DOHH2 (cell line): ENCODE data around the gene SPARC.

ENCODE experiments used
- H3F3A ChIP-seq: fragments of 200-600 bp; sonication (generic), shearing (Covaris generic); 2 replicates; pipeline ENCODE4 v1.6.0; 2016; ENCODE audit warnings: antibody characterized with exemption, mild to moderate bottlenecking; ENCODE audit not compliant: control insufficient read depth, insufficient read depth
- H3K27ac ChIP-seq: fragments of 200-600 bp; sonication (generic); 2 replicates; pipeline ENCODE4 v1.5.1; 2014; ENCODE audit warnings: low read depth, mild to moderate bottlenecking, low read length, moderate library complexity
- H3K27me3 ChIP-seq: fragments of 200-600 bp; sonication (generic); 2 replicates; pipeline ENCODE4 v1.6.1; 2014; ENCODE audit warnings: mild to moderate bottlenecking, low read length, mixed read lengths; ENCODE audit not compliant: control insufficient read depth
- H3K36me3 ChIP-seq: fragments of 200-600 bp; sonication (generic); 2 replicates; pipeline ENCODE4 v1.6.1; 2014; ENCODE audit warnings: mild to moderate bottlenecking, low read length, moderate library complexity, mixed read lengths; ENCODE audit not compliant: control insufficient read depth
- H3K4me1 ChIP-seq: fragments of 200-600 bp; sonication (generic); 2 replicates; pipeline ENCODE4 v1.6.1; 2014; ENCODE audit warnings: mild to moderate bottlenecking, low read length, mixed read lengths; ENCODE audit not compliant: control insufficient read depth
- H3K4me2 ChIP-seq: fragments of 200-600 bp; sonication (generic); 2 replicates; pipeline ENCODE4 v1.6.0; 2014; ENCODE audit warnings: mild to moderate bottlenecking, low read length, moderate library complexity
- H3K4me3 ChIP-seq: fragments of 200-600 bp; sonication (generic); 2 replicates; pipeline ENCODE4 v1.5.1; 2014; ENCODE audit warnings: mild to moderate bottlenecking, low read length, mixed read lengths
- H3K79me2 ChIP-seq: fragments of 200-600 bp; sonication (generic); 2 replicates; pipeline ENCODE4 v1.6.1; 2014; ENCODE audit warnings: mild to moderate bottlenecking, low read length, mixed read lengths; ENCODE audit not compliant: control insufficient read depth
- H3K9me2 ChIP-seq: fragments of 200-600 bp; sonication (generic); replicated peaks from 2 replicates; pipeline ENCODE4 v1.6.1; 2014; ENCODE audit warnings: mild to moderate bottlenecking, low read length, mixed read lengths; ENCODE audit not compliant: control insufficient read depth
- H3K9me3 ChIP-seq: fragments of 200-600 bp; sonication (generic); 2 replicates; pipeline ENCODE4 v1.6.1; 2014; ENCODE audit warnings: antibody characterized with exemption, low read length, mixed read lengths; ENCODE audit not compliant: control insufficient read depth, insufficient read depth
- H4K20me1 ChIP-seq: fragments of 200-600 bp; sonication (generic); 2 replicates; pipeline ENCODE4 v1.6.0; 2014; ENCODE audit warnings: low read depth, mild to moderate bottlenecking, antibody characterized with exemption, low read length, moderate library complexity; ENCODE audit not compliant: control insufficient read depth, insufficient read depth
- EZH2phosphoT487 ChIP-seq: fragments of 200-600 bp; sonication (generic); IDR thresholded peaks from 2 replicates; pipeline ENCODE4 v1.6.1; 2017; ENCODE audit warnings: borderline replicate concordance, mild to moderate bottlenecking, antibody characterized with exemption, low read length, moderate library complexity, mixed read lengths
- TF ChIP-seq, protein P1 (sequence below): fragments of 200-600 bp; sonication (generic); IDR thresholded peaks from one replicate; pipeline ENCODE4 v1.5.1; 2014; ENCODE audit warnings: antibody characterized with exemption, mild to moderate bottlenecking, low read depth, low read length; ENCODE audit not compliant: poor library complexity, severe bottlenecking

Gene SPARC

DNA sequence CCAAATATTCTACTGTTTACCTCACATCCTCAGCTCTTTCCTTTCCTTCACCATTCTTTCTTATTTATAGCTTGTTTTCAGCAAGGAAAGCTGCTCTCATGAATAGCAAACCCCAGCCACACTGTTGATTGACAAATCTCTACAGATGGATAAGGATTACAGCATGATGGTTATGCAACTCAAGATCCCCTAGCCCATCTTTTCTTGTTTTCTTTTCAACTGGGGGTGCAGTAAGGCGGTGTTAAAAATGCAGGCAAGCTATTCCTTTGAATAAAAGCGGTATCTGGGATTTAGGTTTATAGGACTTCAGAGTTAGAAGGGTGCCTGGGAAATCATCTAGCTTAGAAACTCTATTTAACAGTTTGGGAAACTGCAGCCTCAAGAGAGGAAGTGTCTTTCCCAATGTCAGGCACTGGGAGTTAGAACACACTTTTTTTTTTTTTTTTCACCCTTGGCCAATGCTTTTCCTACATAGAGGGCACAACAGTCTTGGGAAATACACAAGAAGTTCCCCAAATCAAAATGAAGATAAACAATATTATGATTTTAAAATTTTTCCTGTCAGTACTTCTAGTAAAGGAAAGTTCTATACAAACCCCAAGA lies 2.6 kb downstream of the SPARC start:
- no peak overlapping the region for H3K27ac ChIP-seq
- no peaks in the 10 kb centered on the region for H3K79me2 ChIP-seq
- TF ChIP-seq EZH2phosphoT487 = no peak
- TF ChIP-seq, protein P1, sequence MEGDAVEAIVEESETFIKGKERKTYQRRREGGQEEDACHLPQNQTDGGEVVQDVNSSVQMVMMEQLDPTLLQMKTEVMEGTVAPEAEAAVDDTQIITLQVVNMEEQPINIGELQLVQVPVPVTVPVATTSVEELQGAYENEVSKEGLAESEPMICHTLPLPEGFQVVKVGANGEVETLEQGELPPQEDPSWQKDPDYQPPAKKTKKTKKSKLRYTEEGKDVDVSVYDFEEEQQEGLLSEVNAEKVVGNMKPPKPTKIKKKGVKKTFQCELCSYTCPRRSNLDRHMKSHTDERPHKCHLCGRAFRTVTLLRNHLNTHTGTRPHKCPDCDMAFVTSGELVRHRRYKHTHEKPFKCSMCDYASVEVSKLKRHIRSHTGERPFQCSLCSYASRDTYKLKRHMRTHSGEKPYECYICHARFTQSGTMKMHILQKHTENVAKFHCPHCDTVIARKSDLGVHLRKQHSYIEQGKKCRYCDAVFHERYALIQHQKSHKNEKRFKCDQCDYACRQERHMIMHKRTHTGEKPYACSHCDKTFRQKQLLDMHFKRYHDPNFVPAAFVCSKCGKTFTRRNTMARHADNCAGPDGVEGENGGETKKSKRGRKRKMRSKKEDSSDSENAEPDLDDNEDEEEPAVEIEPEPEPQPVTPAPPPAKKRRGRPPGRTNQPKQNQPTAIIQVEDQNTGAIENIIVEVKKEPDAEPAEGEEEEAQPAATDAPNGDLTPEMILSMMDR = no peak
- H3K9me2 ChIP-seq = no peaks in the 10 kb centered on the region
- H3K36me3 ChIP-seq = no peaks in the 10 kb centered on the region
- H3K27me3 ChIP-seq = peaks cover 7% of the 10 kb centered on the region
- no peaks in the 10 kb centered on the region for H4K20me1 ChIP-seq
- H3K4me2 ChIP-seq = no peak overlapping the region
- H3K4me3 ChIP-seq = no peak overlapping the region
- no peaks in the 10 kb centered on the region for H3F3A ChIP-seq
- H3K9me3 ChIP-seq = no peaks in the 10 kb centered on the region
- peaks cover 21% of the 10 kb centered on the region for H3K4me1 ChIP-seq

DNA sequence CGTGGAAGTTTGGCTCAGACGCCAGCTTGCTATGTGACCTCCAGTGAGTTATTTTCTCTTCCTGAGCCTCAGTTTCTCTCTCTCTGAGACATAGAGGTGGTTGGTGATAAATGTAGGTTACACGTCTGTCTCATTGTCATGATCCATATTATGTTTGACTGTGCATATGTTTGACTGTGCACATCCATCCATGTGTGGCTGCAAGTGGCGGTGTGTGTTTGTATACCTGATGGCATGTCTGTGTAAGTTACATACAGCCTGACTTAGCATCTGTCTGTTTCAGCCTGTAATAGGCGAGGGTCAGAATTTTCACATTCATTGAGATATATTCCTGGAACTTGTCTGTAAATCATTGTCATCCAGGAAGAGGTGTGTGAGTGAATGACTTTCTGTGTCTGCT lies 3.3 kb downstream of the SPARC start:
- no peaks in the 10 kb centered on the region for H3K36me3 ChIP-seq
- H3K9me3 ChIP-seq = no peaks in the 10 kb centered on the region
- H4K20me1 ChIP-seq = no peaks in the 10 kb centered on the region
- no peaks in the 10 kb centered on the region for H3K79me2 ChIP-seq
- peaks cover 21% of the 10 kb centered on the region for H3K4me1 ChIP-seq
- peaks cover 7% of the 10 kb centered on the region for H3K27me3 ChIP-seq
- TF ChIP-seq, protein P1 = no peak
- TF ChIP-seq EZH2phosphoT487 = no peak
- H3K4me3 ChIP-seq = no peak overlapping the region
- no peaks in the 10 kb centered on the region for H3K9me2 ChIP-seq
- no peaks in the 10 kb centered on the region for H3F3A ChIP-seq
- H3K4me2 ChIP-seq = no peak overlapping the region
- H3K27ac ChIP-seq = no peak overlapping the region

DNA sequence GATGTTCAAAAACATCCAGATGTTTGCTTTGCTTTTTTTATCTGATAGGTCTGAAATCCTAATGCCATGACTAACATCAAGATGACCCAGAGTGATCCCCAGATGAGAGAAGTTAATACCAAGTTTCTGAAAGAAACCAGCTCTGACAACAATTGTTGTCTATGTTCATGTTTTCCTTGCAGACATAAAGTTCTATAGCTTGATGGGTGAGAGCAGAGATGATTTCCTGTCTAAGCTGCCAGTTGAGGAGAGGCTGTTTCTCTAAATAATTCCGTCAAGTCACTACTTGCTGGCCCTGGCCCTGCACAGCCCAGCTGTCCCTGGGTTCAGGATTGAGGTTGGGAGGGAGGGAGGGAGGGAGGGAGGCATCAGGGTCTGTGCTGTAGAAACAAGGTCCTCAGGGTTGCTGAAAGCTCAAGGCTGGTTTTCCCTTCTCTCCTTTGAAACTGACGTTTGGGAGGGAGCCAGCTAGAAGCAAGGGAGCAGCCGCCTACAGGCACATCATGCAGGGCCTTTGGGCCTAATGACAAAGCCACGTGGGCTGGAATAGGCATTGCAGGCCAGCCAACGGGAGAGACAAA lies 3.9 kb downstream of the SPARC start:
- Histone ChIP-seq H3K79me2 (no peaks in the 10 kb centered on the region), H3K36me3 (no peaks in the 10 kb centered on the region), H3K4me1 (peaks cover 22% of the 10 kb centered on the region), H3K4me3 (no peak overlapping the region), H3K27ac (no peak overlapping the region), H3K27me3 (peaks cover 7% of the 10 kb centered on the region), H3F3A (no peaks in the 10 kb centered on the region), H3K9me2 (no peaks in the 10 kb centered on the region), H4K20me1 (no peaks in the 10 kb centered on the region), H3K9me3 (no peaks in the 10 kb centered on the region), H3K4me2 (no peak overlapping the region)
- TF ChIP-seq, protein P1 = no peak
- no peak for TF ChIP-seq EZH2phosphoT487
